Adipocyte (in vitro differentiated cells): ENCODE results near the gene CACNA1I.

Experiments used
- DNase-seq: peaks from one replicate; pipeline ENCODE4 v3.0.0-alpha.2; 2015; ENCODE audit warnings: low read depth
- H3K27me3 ChIP-seq: replicated peaks from 2 replicates; pipeline ENCODE4 v1.7.0; 2013; ENCODE audit warnings: mild to moderate bottlenecking, low read length, moderate library complexity; ENCODE audit not compliant: control insufficient read depth, insufficient read depth
- H3K36me3 ChIP-seq: 2 replicates; pipeline ENCODE4 v1.7.0; 2013; ENCODE audit warnings: low read length, mild to moderate bottlenecking, moderate library complexity; ENCODE audit not compliant: control insufficient read depth, insufficient read depth, severe bottlenecking
- H3K4me1 ChIP-seq: 2 replicates; pipeline ENCODE4 v1.7.0; 2013; ENCODE audit warnings: mild to moderate bottlenecking, low read length, moderate library complexity; ENCODE audit not compliant: control insufficient read depth, insufficient read depth
- H3K4me3 ChIP-seq: 2 replicates; pipeline ENCODE4 v1.7.0; 2013; ENCODE audit warnings: mild to moderate bottlenecking, low read length, moderate library complexity
- H3K9ac ChIP-seq: 2 replicates; pipeline ENCODE4 v1.7.0; 2013; ENCODE audit warnings: mild to moderate bottlenecking, low read length, moderate library complexity
- H3K9me3 ChIP-seq: 2 replicates; pipeline ENCODE4 v1.7.0; 2013; ENCODE audit warnings: mild to moderate bottlenecking, low read length, moderate library complexity; ENCODE audit not compliant: control insufficient read depth

Gene CACNA1I

GRCh38 chr22:39574779-39575551 is 4.4 kb downstream of the CACNA1I start:
- peak; percentile 58 for DNase-seq
- Histone ChIP-seq H3K4me3 (no peak overlapping the region), H3K27me3 (peaks cover 16% of the 10 kb centered on the region), H3K9ac (no peak overlapping the region), H3K4me1 (peaks cover 7% of the 10 kb centered on the region), H3K36me3 (no peaks in the 10 kb centered on the region), H3K9me3 (no peaks in the 10 kb centered on the region)

GRCh38 chr22:39575552-39575825 is 4.9 kb downstream of the CACNA1I start:
- Histone ChIP-seq H3K4me3 (no peak overlapping the region), H3K36me3 (no peaks in the 10 kb centered on the region), H3K4me1 (peaks cover 7% of the 10 kb centered on the region), H3K27me3 (peaks cover 18% of the 10 kb centered on the region), H3K9me3 (no peaks in the 10 kb centered on the region), H3K9ac (no peak overlapping the region)
- no peak for DNase-seq

- Histone ChIP-seq H3K9ac (no peak overlapping the region), H3K36me3 (no peaks in the 10 kb centered on the region), H3K27me3 (peaks cover 22% of the 10 kb centered on the region), H3K9me3 (no peaks in the 10 kb centered on the region), H3K4me1 (peaks cover 7% of the 10 kb centered on the region), H3K4me3 (no peak overlapping the region)
- no peak for DNase-seq
Observed at GRCh38 chr22:39576027-39576426, 5.5 kb downstream of the CACNA1I start.

- Histone ChIP-seq H3K4me3 (no peak overlapping the region), H3K9me3 (no peaks in the 10 kb centered on the region), H3K9ac (no peak overlapping the region), H3K27me3 (peaks cover 34% of the 10 kb centered on the region), H3K36me3 (no peaks in the 10 kb centered on the region), H3K4me1 (peaks cover 7% of the 10 kb centered on the region)
- DNase-seq = no peak
Observed at GRCh38 chr22:39577366-39577765, 6.8 kb downstream of the CACNA1I start.

DNA sequence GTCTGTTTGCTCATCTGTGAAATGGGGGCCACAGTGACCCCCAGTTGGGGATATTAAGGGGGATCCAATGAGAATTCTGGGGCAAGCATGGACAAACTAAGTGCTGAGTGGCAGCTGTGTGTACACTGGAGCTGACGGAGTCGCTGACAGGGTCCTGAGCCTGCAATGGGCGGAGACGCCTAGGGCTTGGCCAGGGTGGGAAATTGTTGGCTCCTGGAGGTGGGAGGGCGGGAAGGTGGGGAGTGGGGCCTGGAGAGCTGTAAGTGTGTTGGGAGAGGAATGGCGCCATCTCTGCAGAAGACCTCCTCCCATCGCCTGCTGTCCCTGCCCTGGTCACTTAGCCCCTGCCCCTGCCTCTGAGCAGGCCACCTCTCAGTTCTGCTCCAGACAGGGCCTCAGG is 7.3 kb downstream of the CACNA1I start:
- no peaks in the 10 kb centered on the region for H3K9me3 ChIP-seq
- no peak overlapping the region for H3K4me3 ChIP-seq
- H3K27me3 ChIP-seq = peaks cover 34% of the 10 kb centered on the region
- H3K4me1 ChIP-seq = peaks cover 7% of the 10 kb centered on the region
- H3K9ac ChIP-seq = no peak overlapping the region
- no peaks in the 10 kb centered on the region for H3K36me3 ChIP-seq
- DNase-seq = no peak

DNA sequence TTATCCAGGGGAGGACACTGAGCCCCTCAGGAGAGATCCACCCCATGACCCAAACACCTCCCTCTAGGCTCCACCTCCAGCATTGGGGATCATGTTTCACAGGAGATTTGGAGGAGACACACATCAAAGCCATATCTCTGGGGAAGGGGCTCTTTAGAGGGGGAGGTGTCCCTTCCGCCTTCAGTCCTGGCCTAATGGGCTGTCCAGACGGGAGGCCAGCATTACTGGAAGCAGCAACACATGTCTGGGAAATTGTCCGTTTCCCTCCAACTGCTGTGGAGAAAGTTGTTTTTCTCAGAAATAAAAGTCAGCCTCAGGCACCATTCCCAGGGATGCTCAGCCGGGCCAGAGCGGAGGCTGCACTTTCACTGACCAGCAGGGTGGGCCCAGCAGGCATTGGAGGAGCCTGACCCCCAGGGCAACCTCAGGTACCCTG is 9.5 kb downstream of the CACNA1I start:
- H3K36me3 ChIP-seq = no peaks in the 10 kb centered on the region
- H3K9me3 ChIP-seq = no peaks in the 10 kb centered on the region
- no peak overlapping the region for H3K9ac ChIP-seq
- H3K27me3 ChIP-seq = peaks cover 47% of the 10 kb centered on the region
- peaks cover under 1% of the 10 kb centered on the region for H3K4me1 ChIP-seq
- no peak overlapping the region for H3K4me3 ChIP-seq
- DNase-seq = no peak

DNA sequence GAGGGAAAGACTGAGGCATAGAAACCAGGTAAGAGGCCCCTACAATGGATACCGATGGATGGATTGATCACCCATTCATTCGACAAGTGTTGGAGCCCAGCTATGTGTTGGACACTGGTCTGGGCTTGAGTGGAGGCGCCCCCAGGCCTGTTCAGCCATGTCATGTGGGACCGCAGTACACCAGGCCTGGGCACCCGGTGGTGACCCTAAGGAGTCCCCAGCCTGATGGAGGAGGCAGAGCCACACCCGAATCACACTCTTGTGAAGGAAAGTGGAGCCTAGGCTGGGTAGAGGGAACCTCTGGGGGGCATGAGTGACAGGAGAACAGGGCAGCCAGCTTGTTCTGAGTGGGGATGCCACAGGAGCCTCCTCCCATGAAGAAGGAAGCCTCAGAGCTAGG is 10.2 kb downstream of the CACNA1I start:
- no peak for DNase-seq
- Histone ChIP-seq H3K9me3 (no peaks in the 10 kb centered on the region), H3K36me3 (no peaks in the 10 kb centered on the region), H3K4me1 (no peaks in the 10 kb centered on the region), H3K27me3 (peaks cover 47% of the 10 kb centered on the region), H3K9ac (no peak overlapping the region), H3K4me3 (no peak overlapping the region)

- no peaks in the 10 kb centered on the region for H3K36me3 ChIP-seq
- no peak overlapping the region for H3K9ac ChIP-seq
- no peaks in the 10 kb centered on the region for H3K9me3 ChIP-seq
- no peaks in the 10 kb centered on the region for H3K4me1 ChIP-seq
- no peak overlapping the region for H3K4me3 ChIP-seq
- no peak for DNase-seq
- peaks cover 47% of the 10 kb centered on the region for H3K27me3 ChIP-seq
Observed at GRCh38 chr22:39581303-39581702, 10.8 kb downstream of the CACNA1I start.

- Histone ChIP-seq H3K27me3 (peaks cover 48% of the 10 kb centered on the region), H3K9me3 (no peaks in the 10 kb centered on the region), H3K36me3 (no peaks in the 10 kb centered on the region), H3K9ac (no peak overlapping the region), H3K4me3 (no peak overlapping the region), H3K4me1 (no peaks in the 10 kb centered on the region)
- DNase-seq = no peak
Observed at GRCh38 chr22:39583066-39583667, 12.6 kb downstream of the CACNA1I start.

- Histone ChIP-seq H3K4me3 (no peak overlapping the region), H3K9me3 (no peaks in the 10 kb centered on the region), H3K9ac (no peak overlapping the region), H3K36me3 (no peaks in the 10 kb centered on the region), H3K4me1 (peaks cover 15% of the 10 kb centered on the region), H3K27me3 (peaks cover 17% of the 10 kb centered on the region)
- DNase-seq = no peak
Observed at GRCh38 chr22:39589875-39590274, 19.3 kb downstream of the CACNA1I start.

GRCh38 chr22:39592081-39593065 is 21.8 kb downstream of the CACNA1I start:
- H3K27me3 ChIP-seq = peaks cover 18% of the 10 kb centered on the region
- peak; percentile 84 for DNase-seq
- no peak overlapping the region for H3K4me3 ChIP-seq
- H3K9me3 ChIP-seq = no peaks in the 10 kb centered on the region
- no peak overlapping the region for H3K9ac ChIP-seq
- H3K36me3 ChIP-seq = no peaks in the 10 kb centered on the region
- peaks cover 15% of the 10 kb centered on the region for H3K4me1 ChIP-seq
